Melanocyte of skin (primary cell): Measurements from ENCODE around the gene RALGPS2. TPM values are rescaled to one million over a fixed set of nuclear protein-coding genes. Genes with fewer than 3 reads are reported as not detected.

Experiments
- small RNA-seq, 2 donors: library from RNA; depleted of rRNA; stranded (forward); fragments of <200 nt; gene quantifications; one replicate each; pipeline ENCODE3, GENCODE V24; 2012
- total RNA-seq, 2 donors: library from RNA; depleted of rRNA; stranded (reverse); fragments of >200 nt; gene quantifications; 2 replicates each; pipeline ENCODE4 v1.2.3, GENCODE V29; 2012

Gene RALGPS2
- 10 to 100 TPM; 16.2 to 25.3 TPM for total RNA-seq

GRCh38 chr1:178724728-178725465 is at the start of gene RALGPS2:
Gene RALGPS2 (plus strand): TSS chr1:178725244. CDS start chr1:178776765, 51,521 bp downstream.

GRCh38 chr1:178870944-178871343 is 145.9 kb downstream of the RALGPS2 start, which contains the start of gene ANGPTL1:
Gene ANGPTL1 (minus strand): TSS chr1:178871077. CDS start chr1:178865776, 5,301 bp downstream.

Small RNAs within 50 kb of the gene (small RNA-seq; reads per million reads assigned to genes)
- gene MIR4424 (0 reads per million in 2 donors), gene RF00092 (0 reads per million in 2 donors)

Other genes with a start within 250 kb of the RALGPS2 start
- gene CLEC20A, start 228.3 kb upstream of the RALGPS2 start, total RNA-seq, result not detected
- gene TEX35, start 212.1 kb upstream of the RALGPS2 start, total RNA-seq, result not detected
- under 1 TPM in 1 of 2 donors, not detected in 1; under 0.01 TPM for gene ANGPTL1, start 145.8 kb downstream of the RALGPS2 start, total RNA-seq